T-helper 1 cell treated with Interleukin-12 subunit alpha and Interleukin-12 subunit beta and Interleukin-4 antibody, amounts not matched to agents 30 μg/mL and 1 μg/mL, for 36 hours (primary cell): ENCODE data around the gene PAQR5.
"Not testable (repeated sequence)": the region's sequence is repeated elsewhere in the genome, so short reads cannot be mapped to it uniquely, and the experiment has no call there.

Source experiments
- H3K27ac Mint-ChIP-seq: one replicate; pipeline ENCODE4 v1.8.0; 2021; ENCODE audit warnings: mild to moderate bottlenecking, mixed read lengths
- H3K27me3 Mint-ChIP-seq: one replicate; pipeline ENCODE4 v1.8.0; 2021; ENCODE audit warnings: low read depth, mixed read lengths
- H3K36me3 Mint-ChIP-seq: one replicate; pipeline ENCODE4 v1.8.0; 2021; ENCODE audit warnings: low read depth, mixed read lengths
- H3K4me1 Mint-ChIP-seq: one replicate; pipeline ENCODE4 v1.8.0; 2021; ENCODE audit warnings: low read depth, mixed read lengths
- H3K4me3 Mint-ChIP-seq: one replicate; pipeline ENCODE4 v1.8.0; 2021; ENCODE audit warnings: mild to moderate bottlenecking, moderate library complexity, mixed read lengths
- H3K9me3 Mint-ChIP-seq: one replicate; pipeline ENCODE4 v1.8.0; 2021; ENCODE audit warnings: mixed read lengths

PAQR5 gene

GRCh38 chr15:69288531-69289341, 10.0 kb upstream of the PAQR5 start:
- no peaks in the 10 kb centered on the region for H3K36me3 Mint-ChIP-seq
- no peaks in the 10 kb centered on the region for H3K4me1 Mint-ChIP-seq

GRCh38 chr15:69289342-69290146, 9.2 kb upstream of the PAQR5 start:
- Mint-ChIP-seq H3K4me1 (no peaks in the 10 kb centered on the region), H3K36me3 (no peaks in the 10 kb centered on the region), H3K9me3 (no peaks in the 10 kb centered on the region), H3K27me3 (no peaks in the 10 kb centered on the region), H3K27ac (no peak overlapping the region), H3K4me3 (no peak overlapping the region)

More at GRCh38 chr15:69288531-69289341, 10.0 kb upstream of the PAQR5 start:
- Mint-ChIP-seq H3K27ac (no peak overlapping the region), H3K4me3 (no peak overlapping the region), H3K9me3 (no peaks in the 10 kb centered on the region), H3K27me3 (no peaks in the 10 kb centered on the region)

- peaks cover 6% of the 10 kb centered on the region for H3K27me3 Mint-ChIP-seq
- no peak overlapping the region for H3K4me3 Mint-ChIP-seq
- no peak overlapping the region for H3K27ac Mint-ChIP-seq
- H3K9me3 Mint-ChIP-seq: no peaks in the 10 kb centered on the region
- H3K36me3 Mint-ChIP-seq: no peaks in the 10 kb centered on the region
- no peaks in the 10 kb centered on the region for H3K4me1 Mint-ChIP-seq
Observed at GRCh38 chr15:69290346-69291164, 8.2 kb upstream of the PAQR5 start.

- not testable (repeated sequence) for H3K4me1 Mint-ChIP-seq, H3K36me3 Mint-ChIP-seq, H3K27ac Mint-ChIP-seq, H3K9me3 Mint-ChIP-seq, H3K4me3 Mint-ChIP-seq
- peaks cover 14% of the 10 kb centered on the region for H3K27me3 Mint-ChIP-seq
Observed at GRCh38 chr15:69291651-69292050, 7.1 kb upstream of the PAQR5 start.

- Mint-ChIP-seq H3K4me3 (no peak overlapping the region), H3K36me3 (no peaks in the 10 kb centered on the region), H3K27ac (no peak overlapping the region)
Observed at GRCh38 chr15:69292826-69293420, 5.8 kb upstream of the PAQR5 start.

GRCh38 chr15:69293741-69294615, 4.7 kb upstream of the PAQR5 start:
- Mint-ChIP-seq H3K4me1 (no peaks in the 10 kb centered on the region), H3K27me3 (peaks cover 34% of the 10 kb centered on the region), H3K4me3 (no peak overlapping the region), H3K9me3 (no peaks in the 10 kb centered on the region), H3K27ac (no peak overlapping the region), H3K36me3 (no peaks in the 10 kb centered on the region)

More at GRCh38 chr15:69292826-69293420, 5.8 kb upstream of the PAQR5 start:
- Mint-ChIP-seq H3K9me3 (no peaks in the 10 kb centered on the region), H3K4me1 (no peaks in the 10 kb centered on the region), H3K27me3 (peaks cover 27% of the 10 kb centered on the region)

GRCh38 chr15:69296606-69297005, 2.1 kb upstream of the PAQR5 start:
- Mint-ChIP-seq H3K27ac (no peak overlapping the region), H3K4me3 (no peak overlapping the region), H3K27me3 (peaks cover 56% of the 10 kb centered on the region), H3K36me3 (no peaks in the 10 kb centered on the region), H3K4me1 (no peaks in the 10 kb centered on the region), H3K9me3 (no peaks in the 10 kb centered on the region)

GRCh38 chr15:69297642-69298353, 914 bp upstream of the PAQR5 start:
- H3K9me3 Mint-ChIP-seq: no peaks in the 10 kb centered on the region
- H3K4me1 Mint-ChIP-seq: no peaks in the 10 kb centered on the region
- no peaks in the 10 kb centered on the region for H3K36me3 Mint-ChIP-seq
- H3K4me3 Mint-ChIP-seq: no peak overlapping the region
- peaks cover 61% of the 10 kb centered on the region for H3K27me3 Mint-ChIP-seq
- H3K27ac Mint-ChIP-seq: no peak overlapping the region

- Mint-ChIP-seq H3K27me3 (peaks cover 61% of the 10 kb centered on the region), H3K4me1 (no peaks in the 10 kb centered on the region), H3K9me3 (no peaks in the 10 kb centered on the region), H3K36me3 (no peaks in the 10 kb centered on the region), H3K27ac (no peak overlapping the region), H3K4me3 (no peak overlapping the region)
Observed at GRCh38 chr15:69298354-69298696, 387 bp upstream of the PAQR5 start.

- no peaks in the 10 kb centered on the region for H3K9me3 Mint-ChIP-seq
- H3K36me3 Mint-ChIP-seq: no peaks in the 10 kb centered on the region
- peaks cover 61% of the 10 kb centered on the region for H3K27me3 Mint-ChIP-seq
- H3K4me1 Mint-ChIP-seq: no peaks in the 10 kb centered on the region
- H3K4me3 Mint-ChIP-seq: no peak overlapping the region
- H3K27ac Mint-ChIP-seq: no peak overlapping the region
Observed at GRCh38 chr15:69299451-69299886, 757 bp downstream of the PAQR5 start.

GRCh38 chr15:69299943-69300588, 1.4 kb downstream of the PAQR5 start:
- Mint-ChIP-seq H3K27ac (no peak overlapping the region), H3K36me3 (no peaks in the 10 kb centered on the region), H3K9me3 (no peaks in the 10 kb centered on the region), H3K4me3 (no peak overlapping the region), H3K4me1 (no peaks in the 10 kb centered on the region), H3K27me3 (peaks cover 57% of the 10 kb centered on the region)

- not testable (repeated sequence) for H3K4me3 Mint-ChIP-seq, H3K9me3 Mint-ChIP-seq, H3K36me3 Mint-ChIP-seq, H3K27ac Mint-ChIP-seq, H3K4me1 Mint-ChIP-seq
- peaks cover 50% of the 10 kb centered on the region for H3K27me3 Mint-ChIP-seq
Observed at GRCh38 chr15:69301101-69301500, 2.4 kb downstream of the PAQR5 start.

GRCh38 chr15:69302087-69302486, 3.4 kb downstream of the PAQR5 start:
- H3K4me3 Mint-ChIP-seq, H3K27ac Mint-ChIP-seq, H3K4me1 Mint-ChIP-seq, H3K9me3 Mint-ChIP-seq, H3K36me3 Mint-ChIP-seq: not testable (repeated sequence)
- H3K27me3 Mint-ChIP-seq: peaks cover 42% of the 10 kb centered on the region
